ENCODE data around the gene STX8. TPM values are rescaled to one million over a fixed set of nuclear protein-coding genes. Genes with fewer than 3 reads are reported as not detected.

The STX8 gene
- total RNA-seq, 1 experiment from 2014 or later, result 38.8 TPM

DNA sequence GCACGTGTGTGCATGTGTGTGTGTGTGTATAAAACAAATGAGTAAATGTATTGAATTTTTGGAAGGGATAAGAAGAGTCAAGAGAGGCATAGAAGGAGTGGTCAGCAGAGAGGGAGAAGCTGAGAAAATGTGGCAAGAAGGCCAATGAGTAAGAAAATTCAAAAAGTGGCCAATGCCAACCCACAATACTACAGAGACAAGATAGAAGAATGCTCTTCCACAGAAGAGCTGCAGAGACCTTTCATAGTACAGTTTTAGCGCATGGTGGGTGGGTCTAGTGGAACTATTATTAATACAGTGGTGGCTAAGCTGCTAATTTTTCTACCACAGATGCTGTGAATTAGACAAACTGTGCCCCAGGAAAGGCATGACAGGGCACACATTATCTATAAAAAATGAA, 320.8 kb downstream of the STX8 start (continued):
- no peak for TF ChIP-seq ZNF274 (IDR thresholded peaks at IDR 0.05; ENCODE audit: low read depth, low read length)
- TF ChIP-seq JUND (IDR thresholded peaks at IDR 0.05), result no peak
- TF ChIP-seq ELF1 (IDR thresholded peaks at IDR 0.05; ENCODE audit: borderline replicate concordance, low read depth), result no peak
- TF ChIP-seq, protein P1, sequence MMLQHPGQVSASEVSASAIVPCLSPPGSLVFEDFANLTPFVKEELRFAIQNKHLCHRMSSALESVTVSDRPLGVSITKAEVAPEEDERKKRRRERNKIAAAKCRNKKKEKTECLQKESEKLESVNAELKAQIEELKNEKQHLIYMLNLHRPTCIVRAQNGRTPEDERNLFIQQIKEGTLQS (IDR thresholded peaks at IDR 0.05), result no peak
- TF ChIP-seq, protein P2, sequence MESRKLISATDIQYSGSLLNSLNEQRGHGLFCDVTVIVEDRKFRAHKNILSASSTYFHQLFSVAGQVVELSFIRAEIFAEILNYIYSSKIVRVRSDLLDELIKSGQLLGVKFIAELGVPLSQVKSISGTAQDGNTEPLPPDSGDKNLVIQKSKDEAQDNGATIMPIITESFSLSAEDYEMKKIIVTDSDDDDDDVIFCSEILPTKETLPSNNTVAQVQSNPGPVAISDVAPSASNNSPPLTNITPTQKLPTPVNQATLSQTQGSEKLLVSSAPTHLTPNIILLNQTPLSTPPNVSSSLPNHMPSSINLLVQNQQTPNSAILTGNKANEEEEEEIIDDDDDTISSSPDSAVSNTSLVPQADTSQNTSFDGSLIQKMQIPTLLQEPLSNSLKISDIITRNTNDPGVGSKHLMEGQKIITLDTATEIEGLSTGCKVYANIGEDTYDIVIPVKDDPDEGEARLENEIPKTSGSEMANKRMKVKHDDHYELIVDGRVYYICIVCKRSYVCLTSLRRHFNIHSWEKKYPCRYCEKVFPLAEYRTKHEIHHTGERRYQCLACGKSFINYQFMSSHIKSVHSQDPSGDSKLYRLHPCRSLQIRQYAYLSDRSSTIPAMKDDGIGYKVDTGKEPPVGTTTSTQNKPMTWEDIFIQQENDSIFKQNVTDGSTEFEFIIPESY (IDR thresholded peaks at IDR 0.05; ENCODE audit: extremely low read depth, insufficient replicate concordance, low read length), result no peak
- TF ChIP-seq TCF7L2 (IDR thresholded peaks at IDR 0.05; ENCODE audit: borderline replicate concordance, extremely low read depth, insufficient read depth, insufficient read length), result no peak
- no peak for TF ChIP-seq POLR2AphosphoS5 (IDR thresholded peaks at IDR 0.05; ENCODE audit: low read depth, low read length)
- no peak for TF ChIP-seq FOSL1 (IDR thresholded peaks at IDR 0.05; ENCODE audit: low read depth)
- no peak for TF ChIP-seq RAD21 (IDR thresholded peaks at IDR 0.05; ENCODE audit: low read depth)
- no peak for TF ChIP-seq POLR2A (IDR thresholded peaks at IDR 0.05; ENCODE audit: borderline replicate concordance, extremely low read depth, insufficient read depth, insufficient read length)

DNA sequence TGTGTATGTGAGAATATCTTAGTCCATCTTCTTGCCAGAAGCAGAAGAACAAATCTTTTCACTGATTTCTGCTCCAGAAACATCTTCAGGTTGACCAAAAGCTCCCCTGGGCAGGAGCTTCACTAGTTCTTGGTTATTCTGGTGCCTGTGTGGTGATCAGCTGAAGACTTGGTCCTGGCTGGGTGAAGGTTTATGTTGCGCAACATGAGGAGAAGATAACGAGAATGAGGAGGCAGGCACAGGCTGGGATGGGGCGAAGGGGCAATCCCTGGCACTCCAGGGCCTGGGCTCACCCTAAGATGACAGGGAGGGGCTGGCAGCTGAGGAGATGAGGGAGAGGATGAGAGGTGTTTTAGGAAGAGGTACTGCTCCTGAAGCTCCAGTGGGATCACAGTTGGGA, 322.3 kb downstream of the STX8 start:
- DNase-seq (ENCODE audit: low read depth, low spot score), result no peak
- ChIA-PET POLR2A (interaction anchor here (0.6 kb wide), 2 partner anchors 21 to 92 kb away, joined by 4 to 7 read pairs; no protein-coding TSS in a partner anchor), RAD21 (ENCODE audit: low non-redundant PET in 1 of 2, low total read pairs in 2 of 2, uncharacterized antibody in 2 of 2, unreplicated experiment in 2 of 2) (no interaction called here), CTCF (no interaction called here)
- BruUV-seq (replicated peaks), result no TSS peak
- H3K27me3 ChIP-seq (ENCODE audit: insufficient read depth, low read length), result no peaks in the 10 kb centered on the region
- no peak overlapping the region for H3K4me2 ChIP-seq (ENCODE audit: low read length)
- intact Hi-C loops (cut with micrococcal nuclease), result no loop called here
- no peaks in the 10 kb centered on the region for H3K79me2 ChIP-seq (ENCODE audit: insufficient read depth, low read length)
- no peaks in the 10 kb centered on the region for H3K36me3 ChIP-seq (ENCODE audit: control insufficient read depth in 1 of 2, insufficient read depth in 2 of 2, low read length in 2 of 2)
- no peaks in the 10 kb centered on the region for H4K20me1 ChIP-seq (ENCODE audit: insufficient read depth)
- no peaks in the 10 kb centered on the region for H3K4me1 ChIP-seq (ENCODE audit: control insufficient read depth in 1 of 2, insufficient read depth in 2 of 2, low read length in 2 of 2)
- no peaks in the 10 kb centered on the region for H3K9me2 ChIP-seq (ENCODE audit: insufficient read depth)
- ATAC-seq, result no peak
- no peaks in the 10 kb centered on the region for H3K9me3 ChIP-seq (ENCODE audit: control insufficient read depth in 1 of 2, insufficient read depth in 1 of 2, low read depth in 1 of 2, low read length in 2 of 2)
- no peak overlapping the region for H3K9ac ChIP-seq (ENCODE audit: low read length)
- H2AFZ ChIP-seq (ENCODE audit: low read depth, low read length, poor library complexity, severe bottlenecking), result no peak overlapping the region
- no peak overlapping the region for H3K4me3 ChIP-seq (replicated peaks in 1 of 2; ENCODE audit: low read depth in 1 of 2, low read length in 2 of 2)
- no peak overlapping the region for H3K27ac ChIP-seq (ENCODE audit: low read depth, low read length)
- TF ChIP-seq, protein P1 (IDR thresholded peaks at IDR 0.05), result no peak
- TF ChIP-seq CBX3 (IDR thresholded peaks at IDR 0.05; ENCODE audit: low read depth), result no peak
